OCI-LY1 (cell line): Measurements from ENCODE around the gene PEG3.
"Not testable (repeated sequence)": the region's sequence is repeated elsewhere in the genome, so short reads cannot be mapped to it uniquely, and the experiment has no call there.

Experiments used
- H2AFZ ChIP-seq: fragments of 200-600 bp; sonication (generic), shearing (Covaris generic); 2 replicates; pipeline ENCODE4 v1.6.0; 2014; ENCODE audit warnings: antibody characterized with exemption, mild to moderate bottlenecking, low read length
- H3F3A ChIP-seq: fragments of 200-600 bp; sonication (generic), shearing (Covaris generic); 2 replicates; pipeline ENCODE4 v1.6.0; 2014; ENCODE audit warnings: mild to moderate bottlenecking, antibody characterized with exemption, low read length, moderate library complexity; ENCODE audit not compliant: insufficient read depth
- H3K27ac ChIP-seq: fragments of 200-600 bp; sonication (generic); 2 replicates; pipeline ENCODE4 v1.5.1; 2014; ENCODE audit warnings: low read length, mixed run types, mild to moderate bottlenecking, low read depth; ENCODE audit not compliant: poor library complexity, severe bottlenecking
- H3K27me3 ChIP-seq: fragments of 200-600 bp; sonication (generic); 2 replicates; pipeline ENCODE4 v1.6.0; 2014; ENCODE audit warnings: antibody characterized with exemption, mild to moderate bottlenecking, low read length, moderate library complexity; ENCODE audit not compliant: insufficient read depth
- H3K36me3 ChIP-seq: fragments of 200-600 bp; sonication (generic); 2 replicates; pipeline ENCODE4 v1.6.1; 2014; ENCODE audit warnings: mild to moderate bottlenecking, antibody characterized with exemption, low read length, moderate library complexity, mixed read lengths; ENCODE audit not compliant: insufficient read depth
- H3K4me1 ChIP-seq: fragments of 200-600 bp; sonication (generic); 2 replicates; pipeline ENCODE4 v1.5.1; 2014; ENCODE audit warnings: mild to moderate bottlenecking, low read length, moderate library complexity; ENCODE audit not compliant: insufficient read depth, severe bottlenecking
- H3K4me2 ChIP-seq: fragments of 200-600 bp; sonication (generic), shearing (Covaris generic); 2 replicates; pipeline ENCODE4 v1.6.1; 2014; ENCODE audit warnings: low read length
- H3K4me3 ChIP-seq: fragments of 200-600 bp; sonication (generic); 2 replicates; pipeline ENCODE4 v1.5.1; 2014; ENCODE audit warnings: low read length, low read depth, mild to moderate bottlenecking, mixed read lengths; ENCODE audit not compliant: poor library complexity, severe bottlenecking
- H3K79me2 ChIP-seq: fragments of 200-600 bp; shearing (Covaris generic); 2 replicates; pipeline ENCODE4 v1.6.1; 2016; ENCODE audit warnings: mixed run types, low read length, mixed read lengths; ENCODE audit not compliant: insufficient read depth
- H3K9ac ChIP-seq: fragments of 200-600 bp; sonication (generic), shearing (Covaris generic); 2 replicates; pipeline ENCODE4 v1.6.1; 2014; ENCODE audit warnings: mild to moderate bottlenecking, low read length, mixed read lengths
- H3K9me2 ChIP-seq: fragments of 200-600 bp; sonication (generic), shearing (Covaris generic); 2 replicates; pipeline ENCODE4 v1.6.1; 2014; ENCODE audit warnings: low read depth, mild to moderate bottlenecking, low read length, mixed read lengths
- H3K9me3 ChIP-seq: fragments of 200-600 bp; shearing (Covaris generic); 2 replicates; pipeline ENCODE4 v1.6.1; 2014; ENCODE audit warnings: low read length, mixed read lengths
- H4K20me1 ChIP-seq: fragments of 200-600 bp; sonication (generic), shearing (Covaris generic); 2 replicates; pipeline ENCODE4 v1.6.0; 2016; ENCODE audit warnings: mild to moderate bottlenecking, low read length; ENCODE audit not compliant: insufficient read depth
- CTCF ChIP-seq: fragments of 200-600 bp; sonication (generic), shearing (Covaris generic); IDR thresholded peaks from 2 replicates; pipeline ENCODE4 v1.5.1; 2017; ENCODE audit warnings: mild to moderate bottlenecking, antibody characterized with exemption, low read length, moderate library complexity, mixed read lengths
- EZH2 ChIP-seq: fragments of 200-600 bp; sonication (generic), shearing (Covaris generic); IDR thresholded peaks from 2 replicates; pipeline ENCODE4 v1.8.0; 2017; ENCODE audit warnings: borderline replicate concordance, mixed run types, mild to moderate bottlenecking, antibody characterized with exemption, low read length, moderate library complexity, mixed read lengths

The PEG3 gene

GRCh38 chr19:56862741-56863140 lies 22.2 kb upstream of the PEG3 start:
- Histone ChIP-seq H3K36me3 (no peaks in the 10 kb centered on the region), H3K27me3 (no peaks in the 10 kb centered on the region), H3K4me2 (no peak overlapping the region), H4K20me1 (no peaks in the 10 kb centered on the region), H3K79me2 (no peaks in the 10 kb centered on the region), H3F3A (no peaks in the 10 kb centered on the region), H2AFZ (no peak overlapping the region), H3K27ac (no peak overlapping the region), H3K9me3 (no peaks in the 10 kb centered on the region), H3K9me2 (no peaks in the 10 kb centered on the region), H3K4me3 (no peak overlapping the region), H3K4me1 (no peaks in the 10 kb centered on the region), H3K9ac (no peak overlapping the region)
- TF ChIP-seq CTCF (no peak), EZH2 (no peak)

- H2AFZ ChIP-seq, H3K36me3 ChIP-seq, H3K9me2 ChIP-seq, H3K4me1 ChIP-seq, H3K9ac ChIP-seq, H3K27me3 ChIP-seq, H3K79me2 ChIP-seq, H3K9me3 ChIP-seq, H4K20me1 ChIP-seq, H3K27ac ChIP-seq, H3K4me3 ChIP-seq, H3F3A ChIP-seq, H3K4me2 ChIP-seq: not testable (repeated sequence)
Observed at GRCh38 chr19:56860409-56860808, 19.9 kb upstream of the PEG3 start.

- Histone ChIP-seq H3K9me3 (no peaks in the 10 kb centered on the region), H3K9ac (no peak overlapping the region)
Observed at GRCh38 chr19:56858026-56858425, 17.5 kb upstream of the PEG3 start.

More at GRCh38 chr19:56858026-56858425, 17.5 kb upstream of the PEG3 start:
- Histone ChIP-seq H3K27me3 (no peaks in the 10 kb centered on the region), H4K20me1 (no peaks in the 10 kb centered on the region), H3K4me1 (no peaks in the 10 kb centered on the region), H2AFZ (no peak overlapping the region), H3K79me2 (no peaks in the 10 kb centered on the region), H3K4me2 (no peak overlapping the region), H3K27ac (no peak overlapping the region), H3F3A (no peaks in the 10 kb centered on the region), H3K36me3 (no peaks in the 10 kb centered on the region), H3K9me2 (no peaks in the 10 kb centered on the region), H3K4me3 (no peak overlapping the region)
- no peak for TF ChIP-seq EZH2
- no peak for TF ChIP-seq CTCF
